A549 (cell line): ENCODE data around the gene NDUFAF2. TPM values are rescaled to one million over a fixed set of nuclear protein-coding genes. Genes with fewer than 3 reads are reported as not detected.
"Not testable (repeated sequence)": the region's sequence is repeated elsewhere in the genome, so short reads cannot be mapped to it uniquely, and the experiment has no call there.

Source experiments
- ATAC-seq, 2 experiments: fragments of 200-7000 bp in 1 of 2; fragments of >200 bp in 1 of 2; cut with Nextera tagmentation in 1 of 2; cut with Tn5 transposase in 1 of 2; 3 replicates each; pipeline versions ENCODE4 v1.8.0 to v1.9.1; 2018 to 2020; ENCODE audit warnings: mild to moderate bottlenecking in 1 of 2, moderate library complexity in 1 of 2
- CTCF ChIA-PET: fragments of 300-600 bp; sonication (Branson Sonifier 250); formaldehyde crosslinking; extraction: SDS; loops from one replicate; lab custom pipeline; 2021; ENCODE audit warnings: antibody characterized with exemption, inconsistent platforms; lab: Yijun Ruan, JAX
- POLR2A ChIA-PET: fragments of 350-600 bp; formaldehyde crosslinking; extraction: SDS; loops from one replicate; lab custom pipeline; 2021; ENCODE audit warnings: antibody characterized with exemption, inconsistent platforms; lab: Yijun Ruan, JAX
- DNase-seq, 2 experiments: peaks; one replicate each; pipeline versions ENCODE4 v3.0.0 to v3.0.0-alpha.2; 2011 to 2016; ENCODE audit warnings: low read depth in 1 of 2, low spot score in 1 of 2
- FAIRE-seq: peaks from 2 replicates; lab custom pipeline; 2011; peaks lifted over from hg19 to GRCh38; lab: Jason Lieb, UNC
- H3K27ac ChIP-seq, 2 experiments: fragments of >200 bp; sonication (Bioruptor Twin); formaldehyde crosslinking; 3 replicates each; pipeline ENCODE4 v1.5.1; 2016 to 2017
- H3K4me1 ChIP-seq: fragments of >200 bp; sonication (Bioruptor Twin); formaldehyde crosslinking; 3 replicates; pipeline ENCODE4 v1.6.1; 2016
- H3K4me2 ChIP-seq: fragments of >200 bp; sonication (Bioruptor Twin); formaldehyde crosslinking; 3 replicates; pipeline ENCODE4 v1.6.1; 2016
- H3K4me3 ChIP-seq: fragments of >200 bp; sonication (Bioruptor Twin); formaldehyde crosslinking; 3 replicates; pipeline ENCODE4 v1.5.1; 2016
- H3K9me3 ChIP-seq: fragments of >200 bp; sonication (Bioruptor Twin); formaldehyde crosslinking; 3 replicates; pipeline ENCODE4 v1.6.1; 2016
- ATOH8 ChIP-seq: fragments of 250-450 bp; sonication (Bioruptor Pico); IDR thresholded peaks from 2 replicates; pipeline ENCODE4 v1.5.0; 2020; ENCODE audit warnings: low read depth, mild to moderate bottlenecking, moderate library complexity
- BHLHE40 ChIP-seq: IDR thresholded peaks from 2 replicates; pipeline ENCODE4 v1.6.1; 2012; ENCODE audit warnings: low read depth, low read length, inconsistent platforms
- CTCF ChIP-seq: fragments of >200 bp; sonication (Bioruptor Twin); formaldehyde crosslinking; IDR thresholded peaks from 3 replicates; pipeline ENCODE4 v1.5.1; 2016
- EHMT2 ChIP-seq: fragments of 200-600 bp; sonication (generic); IDR thresholded peaks from 2 replicates; pipeline ENCODE4 v1.6.1; 2016; ENCODE audit warnings: antibody characterized with exemption, low read depth, mild to moderate bottlenecking, moderate library complexity
- EP300 ChIP-seq, 2 experiments: fragments of >200 bp; sonication (Bioruptor Twin); formaldehyde crosslinking; IDR thresholded peaks; 2 replicates in 1 of 2; 3 replicates in 1 of 2; pipeline ENCODE4 v1.6.1; 2016 to 2017
- FOSL2 ChIP-seq, 2 experiments: fragments of 450-650 bp in 1 of 2; fragments of >200 bp in 1 of 2; sonication (Bioruptor Twin) in 1 of 2; formaldehyde crosslinking; IDR thresholded peaks; 2 replicates each; pipeline versions ENCODE4 v1.5.0 to v1.6.1; 2016 to 2020; ENCODE audit warnings: mild to moderate bottlenecking in 1 of 2, moderate library complexity in 1 of 2
- HEYL ChIP-seq: fragments of 250-450 bp; sonication (Bioruptor Pico); IDR thresholded peaks from 2 replicates; pipeline ENCODE4 v1.8.0; 2021; ENCODE audit warnings: mild to moderate bottlenecking, moderate library complexity
- JUNB ChIP-seq: fragments of >200 bp; sonication (Bioruptor Twin); formaldehyde crosslinking; IDR thresholded peaks from 2 replicates; pipeline ENCODE4 v1.6.1; 2016
- MAFK ChIP-seq: fragments of 450-650 bp; IDR thresholded peaks from 2 replicates; pipeline ENCODE4 v1.6.1; 2014; ENCODE audit not compliant: partially characterized antibody
- MAX ChIP-seq: IDR thresholded peaks from 2 replicates; pipeline ENCODE4 v1.6.1; 2012
- MAZ ChIP-seq: fragments of 150-350 bp; IDR thresholded peaks from 2 replicates; pipeline ENCODE4 v1.6.1; 2014; ENCODE audit warnings: antibody characterized with exemption, low read depth, low read length, borderline replicate concordance
- MYC ChIP-seq: IDR thresholded peaks from 2 replicates; pipeline ENCODE4 v1.6.1; 2012; ENCODE audit warnings: mild to moderate bottlenecking, inconsistent platforms, low read length, improper control_type of control experiment, borderline replicate concordance
- NPAS2 ChIP-seq: fragments of 250-450 bp; sonication (Bioruptor Pico); IDR thresholded peaks from 2 replicates; pipeline ENCODE4 v1.8.0; 2022; ENCODE audit warnings: mild to moderate bottlenecking, moderate library complexity, borderline replicate concordance
- PBX3 ChIP-seq: IDR thresholded peaks from 2 replicates; pipeline ENCODE4 v1.6.1; 2012
- PHF8 ChIP-seq: fragments of 200-600 bp; sonication (generic); IDR thresholded peaks from 2 replicates; pipeline ENCODE4 v1.6.1; 2016; ENCODE audit warnings: low read depth, mild to moderate bottlenecking, antibody characterized with exemption, moderate library complexity, borderline replicate concordance
- POLR2A ChIP-seq: IDR thresholded peaks from 2 replicates; pipeline ENCODE4 v1.6.1; 2012; ENCODE audit warnings: mild to moderate bottlenecking, low read length
- RARB ChIP-seq: fragments of 250-450 bp; sonication (Bioruptor Pico); IDR thresholded peaks from 2 replicates; pipeline ENCODE4 v1.8.0; 2021; ENCODE audit warnings: mild to moderate bottlenecking, moderate library complexity
- RCOR1 ChIP-seq: fragments of 150-350 bp; IDR thresholded peaks from 2 replicates; pipeline ENCODE4 v1.6.1; 2014; ENCODE audit warnings: antibody characterized with exemption, low read length, low read depth
- RNF2 ChIP-seq: fragments of 200-600 bp; sonication (generic); IDR thresholded peaks from 2 replicates; pipeline ENCODE4 v1.6.1; 2016; ENCODE audit warnings: low read depth, mild to moderate bottlenecking, antibody characterized with exemption, moderate library complexity, borderline replicate concordance
- SMC3 ChIP-seq: fragments of >200 bp; sonication (Bioruptor Twin); formaldehyde crosslinking; IDR thresholded peaks from 3 replicates; pipeline ENCODE4 v1.6.1; 2018; ENCODE audit warnings: inconsistent platforms
- TFCP2L1 ChIP-seq: fragments of 250-450 bp; sonication (Bioruptor Pico); IDR thresholded peaks from 2 replicates; pipeline ENCODE4 v1.5.0; 2021; ENCODE audit warnings: mild to moderate bottlenecking
- ZSCAN20 ChIP-seq: fragments of 250-450 bp; sonication (Bioruptor Pico); IDR thresholded peaks from 2 replicates; pipeline ENCODE4 v1.8.0; 2022; ENCODE audit warnings: mild to moderate bottlenecking, moderate library complexity
- WGBS: methylation state at CpG from one replicate; pipeline ENCODE4 v1.1.6; 2017; ENCODE audit errors: missing lambda C conversion rate; 5-methylcytosine and 5-hydroxymethylcytosine counted together
- polyA plus RNA-seq, 4 experiments: library from polyadenylated mRNA; depleted of rRNA in 3 of 4; stranded (reverse); fragments of >200 nt; fragmentation: RNase III in 1 of 4; extraction: RNeasy Plus Mini Kit Qiagen cat#74134 plus additional on column Dnase treatment in 1 of 4; gene quantifications; 2 replicates in 3 of 4; 3 replicates in 1 of 4; pipeline ENCODE4 v1.2.3, GENCODE V29; 2011 to 2017
- TF ChIP-seq, protein P1 (sequence below): fragments of 450-650 bp; IDR thresholded peaks from 2 replicates; pipeline ENCODE4 v1.6.1; 2014; ENCODE audit warnings: antibody characterized with exemption

NDUFAF2 gene
- polyA plus RNA-seq, 2 of the 4 experiments (the other 2 are of a cell fraction) = 66.1 to 83.7 TPM

GRCh38 chr5:61089351-61089750 is 144.3 kb downstream of the NDUFAF2 start (continued):
- TF ChIP-seq SMC3 (no peak), TFCP2L1 (no peak)

DNA sequence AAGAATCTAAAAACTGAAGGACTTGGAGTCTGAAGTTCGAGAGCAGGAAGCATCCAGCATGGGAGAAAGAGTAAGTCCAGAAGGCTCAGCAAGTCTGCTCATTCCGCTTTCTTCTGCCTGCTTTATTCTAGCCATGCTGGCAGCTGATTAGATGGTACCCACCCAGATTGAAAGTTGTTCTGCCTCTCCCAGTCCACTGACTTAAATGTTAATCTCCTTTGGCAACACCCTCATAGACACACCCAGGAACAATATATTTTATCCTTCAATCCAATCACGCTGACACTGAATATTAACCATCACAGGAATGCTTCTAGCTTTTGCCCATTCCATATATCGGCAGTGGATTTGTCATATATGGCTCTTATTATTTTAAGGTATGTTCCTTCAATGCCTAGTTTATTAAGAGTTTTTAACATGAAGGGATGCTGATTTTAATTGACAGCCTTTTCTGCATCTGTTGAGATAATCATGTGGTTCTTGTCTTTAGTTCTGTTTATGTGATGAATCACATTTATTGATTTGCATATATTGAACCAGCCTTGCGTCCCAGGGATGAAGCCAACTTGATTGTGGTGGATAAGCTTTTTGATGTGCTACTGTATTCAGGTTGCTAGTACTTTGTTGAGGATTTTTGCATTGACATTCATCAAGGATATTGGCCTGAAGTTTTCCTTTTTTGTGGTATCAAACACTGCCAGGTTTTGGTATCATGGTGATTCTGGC is 148.2 kb downstream of the NDUFAF2 start:
- H3K27ac ChIP-seq, H3K9me3 ChIP-seq, H3K4me2 ChIP-seq, H3K4me1 ChIP-seq, POLR2A ChIA-PET, ATAC-seq, DNase-seq, CTCF ChIA-PET, H3K4me3 ChIP-seq, FAIRE-seq: not testable (repeated sequence)
- WGBS = 86% methylated on average over 5 of the region's 5 CpGs

DNA sequence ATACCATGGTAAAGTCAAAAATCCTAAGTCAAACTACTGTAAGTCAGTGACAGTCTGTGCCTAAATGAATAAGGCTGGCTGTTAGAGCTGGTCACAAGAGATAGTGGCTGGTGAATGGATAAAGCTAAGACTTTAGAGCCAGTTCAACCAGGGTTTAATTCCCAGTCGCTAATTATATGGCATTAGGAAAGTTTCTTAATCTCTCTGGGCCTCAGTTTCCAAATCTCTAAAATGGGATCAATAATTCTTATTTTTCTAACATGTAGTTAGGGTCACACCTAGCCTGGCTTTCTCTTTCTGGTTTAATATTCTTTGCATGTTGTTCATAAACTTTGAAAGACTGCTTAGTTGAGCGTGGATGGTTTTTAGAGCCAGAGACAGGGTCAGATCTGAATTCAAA is 152.5 kb downstream of the NDUFAF2 start:
- TF ChIP-seq MAZ (no peak), RCOR1 (no peak), HEYL (CRISPR knock-in tag) (no peak), MYC (no peak), TFCP2L1 (no peak), MAX (no peak), CTCF (no peak), RNF2 (no peak), JUNB (no peak), EP300 (IDR thresholded peaks at IDR 0.05) (no peak), ZSCAN20 (CRISPR knock-in tag) (no peak), PBX3 (no peak)
- TF ChIP-seq, protein P1, sequence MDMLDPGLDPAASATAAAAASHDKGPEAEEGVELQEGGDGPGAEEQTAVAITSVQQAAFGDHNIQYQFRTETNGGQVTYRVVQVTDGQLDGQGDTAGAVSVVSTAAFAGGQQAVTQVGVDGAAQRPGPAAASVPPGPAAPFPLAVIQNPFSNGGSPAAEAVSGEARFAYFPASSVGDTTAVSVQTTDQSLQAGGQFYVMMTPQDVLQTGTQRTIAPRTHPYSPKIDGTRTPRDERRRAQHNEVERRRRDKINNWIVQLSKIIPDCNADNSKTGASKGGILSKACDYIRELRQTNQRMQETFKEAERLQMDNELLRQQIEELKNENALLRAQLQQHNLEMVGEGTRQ = no peak
- FAIRE-seq (no peak), ATAC-seq (no peak), DNase-seq (no peak)
- ChIA-PET POLR2A (no interaction called here), CTCF (no interaction called here)
- Histone ChIP-seq H3K4me2 (no peak overlapping the region), H3K27ac (no peak overlapping the region), H3K4me3 (no peak overlapping the region), H3K9me3 (no peaks in the 10 kb centered on the region), H3K4me1 (no peaks in the 10 kb centered on the region)
- 79% methylated on average over 2 of the region's 2 CpGs for WGBS

DNA sequence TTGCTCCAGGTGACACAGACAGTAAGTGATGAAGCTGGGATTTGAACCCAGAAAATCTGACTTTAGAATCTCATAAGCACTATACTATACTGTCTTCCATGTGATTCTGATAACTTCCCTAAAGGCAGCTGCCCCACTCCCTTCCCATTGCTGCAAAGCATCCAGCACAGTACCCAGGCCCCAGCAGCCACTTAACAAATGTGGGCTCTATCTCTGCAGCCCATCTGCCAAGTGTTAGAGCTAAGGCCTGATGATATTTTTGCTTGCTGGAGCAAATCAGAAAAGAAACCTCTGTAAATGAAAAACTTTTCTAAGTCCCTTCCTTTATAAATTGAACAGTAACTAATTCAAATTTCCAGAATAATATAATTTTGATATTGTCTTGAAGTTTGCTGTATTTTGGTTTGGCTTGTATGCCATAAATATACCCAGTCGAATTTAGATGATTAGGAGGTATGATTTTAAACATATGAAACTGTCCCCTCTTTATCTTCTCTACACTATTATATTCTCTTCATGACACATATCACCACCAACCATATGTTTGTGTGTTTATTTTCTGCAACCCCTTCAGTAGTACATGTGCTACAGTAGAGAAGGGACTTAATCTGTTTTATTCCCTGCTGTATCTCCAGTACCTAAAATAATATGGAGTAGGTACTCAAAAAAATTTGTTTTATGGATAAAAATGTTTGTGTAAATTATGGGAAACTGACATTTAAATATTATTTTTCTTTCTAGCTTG is 153.4 kb downstream of the NDUFAF2 start:
- CTCF ChIA-PET = interaction anchor here (0.6 kb wide), 1 partner anchor 450 kb away, joined by 4 read pairs; no protein-coding TSS in a partner anchor
- 54% methylated on average over 1 of the region's 1 CpG for WGBS
- TF ChIP-seq FOSL2 (IDR thresholded peaks at IDR 0.05) (no peak), FOSL2 (CRISPR knock-in tag; IDR thresholded peaks at IDR 0.05) (no peak), CTCF (no peak), PHF8 (no peak), RARB (CRISPR knock-in tag) (no peak), NPAS2 (CRISPR knock-in tag) (no peak), POLR2A (no peak), EHMT2 (no peak), BHLHE40 (no peak), RNF2 (no peak), ATOH8 (no peak), MAFK (no peak)

More for the DNA sequence above, 153.4 kb downstream of the NDUFAF2 start:
- ATAC-seq (no peak), FAIRE-seq (no peak), DNase-seq (no peak)
- Histone ChIP-seq H3K27ac (no peak overlapping the region), H3K4me2 (no peak overlapping the region), H3K9me3 (no peaks in the 10 kb centered on the region), H3K4me3 (no peak overlapping the region), H3K4me1 (no peaks in the 10 kb centered on the region)
- POLR2A ChIA-PET = no interaction called here
